Peyer's patch (tissue), 4 donors: Measurements from ENCODE around the gene SLC6A6.

Experiments used
- CTCF ChIP-seq, 6 experiments: fragments of 450-650 bp in 4 of 6; fragments of 200-600 bp in 2 of 6; sonication (generic) in 1 of 6; IDR thresholded peaks; one replicate each; pipeline ENCODE4 v1.5.1; 2017 to 2019; ENCODE audit warnings: antibody characterized with exemption in 6 of 6, mild to moderate bottlenecking in 3 of 6, moderate library complexity in 1 of 6
- POLR2A ChIP-seq, 2 donors: fragments of 450-650 bp; IDR thresholded peaks; one replicate each; pipeline ENCODE4 v1.5.1; 2017; ENCODE audit warnings: antibody characterized with exemption in 2 of 2, mild to moderate bottlenecking in 2 of 2, moderate library complexity in 2 of 2

DNA sequence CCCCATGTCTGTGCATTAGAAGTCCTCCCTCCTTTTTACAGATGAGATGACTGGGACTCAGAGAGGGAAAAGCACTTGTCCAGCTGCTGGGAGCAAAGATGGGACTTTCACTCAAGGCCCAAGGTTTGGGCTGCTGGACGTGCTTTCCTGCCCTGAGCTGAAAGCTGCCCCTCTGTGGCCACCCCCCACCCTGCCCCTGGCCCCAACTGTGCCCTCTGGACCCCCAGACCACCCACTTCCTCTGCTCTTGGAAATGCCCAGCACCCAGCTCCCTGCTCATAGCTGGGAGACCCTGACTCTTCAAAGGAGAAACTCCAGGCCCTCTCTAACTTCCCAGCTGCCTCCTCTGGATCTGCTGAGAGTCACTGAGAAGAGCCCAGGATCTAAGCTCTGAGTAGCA lies 117.0 kb downstream of the SLC6A6 start:
- no peak for TF ChIP-seq CTCF (IDR thresholded peaks at IDR 0.05)
- TF ChIP-seq POLR2A (IDR thresholded peaks at IDR 0.05): no peak
